Cardiac muscle cell (in vitro differentiated cells and primary cell): ENCODE results near the gene METTL4. TPM values are rescaled to one million over a fixed set of nuclear protein-coding genes. Genes with fewer than 3 reads are reported as not detected.
A peak's percentile ranks its signal among the peaks of the same experiment; 100 is the strongest.

Experiments used
- DNase-seq, 2 donors: peaks; one replicate each; pipeline versions ENCODE4 v3.0.0 to v3.0.0-alpha.2; 2010 to 2017; ENCODE audit warnings: low read depth in 1 of 2, low spot score in 1 of 2
- H3K27ac ChIP-seq: fragments of 200-600 bp; sonication (generic); 2 replicates; pipeline ENCODE4 v1.5.1; 2016
- H3K27me3 ChIP-seq: fragments of 200-600 bp; sonication (generic); 2 replicates; pipeline ENCODE4 v1.6.0; 2016; ENCODE audit warnings: control low read depth
- H3K36me3 ChIP-seq: fragments of 200-600 bp; sonication (generic); 2 replicates; pipeline ENCODE4 v1.5.1; 2016; ENCODE audit warnings: control low read depth
- H3K4me1 ChIP-seq: fragments of 200-600 bp; sonication (generic); 2 replicates; pipeline ENCODE4 v1.8.1; 2017; ENCODE audit warnings: low read depth, mild to moderate bottlenecking, mixed run types
- H3K4me3 ChIP-seq: fragments of 200-600 bp; sonication (generic); 2 replicates; pipeline ENCODE4 v1.5.1; 2016; ENCODE audit warnings: mild to moderate bottlenecking
- H3K9me3 ChIP-seq: fragments of 200-600 bp; sonication (generic); 2 replicates; pipeline ENCODE4 v1.5.1; 2017; ENCODE audit warnings: low read depth, mild to moderate bottlenecking, control low read depth
- polyA plus RNA-seq: library from polyadenylated mRNA; unstranded; fragments of >200 nt; fragmentation: Nextera tagmentation; extraction: Ambion mirVana; gene quantifications from 2 replicates; pipeline ENCODE4 v1.2.1, GENCODE V29; 2016
- total RNA-seq: library from RNA; depleted of rRNA; stranded (reverse); fragments of >200 nt; gene quantifications from 2 replicates; pipeline ENCODE4 v1.2.3, GENCODE V29; 2016
- TF ChIP-seq, protein P1 (sequence below): IDR thresholded peaks from 2 replicates; pipeline ENCODE4 v1.5.1; 2012; ENCODE audit warnings: low read depth, mild to moderate bottlenecking, low read length

METTL4 gene
- total and polyA plus RNA-seq, 2 experiments from 2014 or later: 5.6 to 7.5 TPM

DNA sequence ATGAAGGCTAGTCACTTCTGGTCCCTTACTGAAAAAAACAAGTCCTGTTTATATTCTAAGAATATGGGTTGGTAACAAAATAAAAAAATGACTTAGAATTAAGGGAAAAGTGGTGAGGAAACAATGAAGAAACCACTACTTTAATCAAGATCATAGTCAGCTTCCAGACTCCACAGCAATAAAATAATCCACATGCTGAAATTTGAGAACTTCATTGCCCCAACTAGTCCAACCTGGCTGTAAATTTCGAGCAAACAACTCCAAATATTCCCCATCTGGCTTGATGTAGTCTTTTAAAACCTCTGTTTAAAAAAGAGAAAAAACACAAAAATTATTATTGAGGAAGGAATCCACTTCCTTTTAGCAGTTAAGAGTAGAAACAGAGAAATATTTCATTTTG, 32.5 kb downstream of the METTL4 start:
- TF ChIP-seq, protein P1, sequence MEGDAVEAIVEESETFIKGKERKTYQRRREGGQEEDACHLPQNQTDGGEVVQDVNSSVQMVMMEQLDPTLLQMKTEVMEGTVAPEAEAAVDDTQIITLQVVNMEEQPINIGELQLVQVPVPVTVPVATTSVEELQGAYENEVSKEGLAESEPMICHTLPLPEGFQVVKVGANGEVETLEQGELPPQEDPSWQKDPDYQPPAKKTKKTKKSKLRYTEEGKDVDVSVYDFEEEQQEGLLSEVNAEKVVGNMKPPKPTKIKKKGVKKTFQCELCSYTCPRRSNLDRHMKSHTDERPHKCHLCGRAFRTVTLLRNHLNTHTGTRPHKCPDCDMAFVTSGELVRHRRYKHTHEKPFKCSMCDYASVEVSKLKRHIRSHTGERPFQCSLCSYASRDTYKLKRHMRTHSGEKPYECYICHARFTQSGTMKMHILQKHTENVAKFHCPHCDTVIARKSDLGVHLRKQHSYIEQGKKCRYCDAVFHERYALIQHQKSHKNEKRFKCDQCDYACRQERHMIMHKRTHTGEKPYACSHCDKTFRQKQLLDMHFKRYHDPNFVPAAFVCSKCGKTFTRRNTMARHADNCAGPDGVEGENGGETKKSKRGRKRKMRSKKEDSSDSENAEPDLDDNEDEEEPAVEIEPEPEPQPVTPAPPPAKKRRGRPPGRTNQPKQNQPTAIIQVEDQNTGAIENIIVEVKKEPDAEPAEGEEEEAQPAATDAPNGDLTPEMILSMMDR: no peak
- H3K4me3 ChIP-seq: no peak overlapping the region

DNA sequence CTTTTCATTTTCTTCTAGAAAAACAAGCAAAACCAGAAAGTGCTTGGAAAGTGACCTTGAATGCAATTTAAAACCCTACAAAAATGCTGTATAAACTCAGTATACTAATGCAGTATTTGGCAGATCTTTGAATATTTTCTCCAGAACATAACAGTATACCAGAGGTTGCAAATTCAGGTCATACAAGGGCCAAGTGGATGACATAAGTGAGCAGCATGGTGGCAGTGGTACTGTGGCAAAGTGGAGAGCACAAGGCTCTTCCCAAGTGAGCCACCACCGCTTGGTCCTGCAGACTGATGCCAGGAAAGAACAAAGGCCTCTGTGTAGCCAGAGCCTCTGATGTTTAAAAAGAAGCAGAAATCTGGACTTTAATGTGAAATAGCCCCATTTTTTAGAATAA, 33.1 kb downstream of the METTL4 start:
- Histone ChIP-seq H3K4me3 (no peak overlapping the region), H3K27me3 (no peaks in the 10 kb centered on the region), H3K27ac (no peak overlapping the region), H3K4me1 (no peaks in the 10 kb centered on the region), H3K9me3 (no peaks in the 10 kb centered on the region), H3K36me3 (no peaks in the 10 kb centered on the region)
- TF ChIP-seq, protein P1: no peak
- DNase-seq: no peak

More for the DNA sequence above, 32.5 kb downstream of the METTL4 start:
- peak in 1 of 2 donors; percentile 27 for DNase-seq
- Histone ChIP-seq H3K27ac (no peak overlapping the region), H3K4me1 (no peaks in the 10 kb centered on the region), H3K36me3 (no peaks in the 10 kb centered on the region), H3K9me3 (no peaks in the 10 kb centered on the region), H3K27me3 (no peaks in the 10 kb centered on the region)

DNA sequence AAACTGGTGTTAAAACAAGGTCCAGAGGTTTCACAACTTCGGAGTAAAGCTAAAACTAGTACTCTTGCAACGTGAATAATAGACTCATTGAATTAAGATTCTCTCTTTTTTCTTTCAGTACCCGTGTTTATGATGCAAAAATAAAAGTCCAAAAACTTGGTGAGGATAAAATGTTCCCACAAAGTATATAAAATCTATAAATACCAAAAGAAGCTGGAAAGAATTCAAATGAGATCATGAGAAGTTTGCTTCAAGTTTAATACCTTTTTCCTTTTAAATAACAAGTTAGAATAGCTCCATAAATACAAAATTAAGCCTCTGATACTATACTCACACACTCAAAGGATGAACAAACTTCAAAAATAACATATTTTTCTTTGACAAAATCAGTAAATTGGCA, 34.0 kb downstream of the METTL4 start:
- Histone ChIP-seq H3K27ac (no peak overlapping the region), H3K27me3 (no peaks in the 10 kb centered on the region), H3K36me3 (no peaks in the 10 kb centered on the region), H3K4me1 (no peaks in the 10 kb centered on the region), H3K9me3 (no peaks in the 10 kb centered on the region), H3K4me3 (no peak overlapping the region)
- TF ChIP-seq, protein P1: no peak
- no peak for DNase-seq

DNA sequence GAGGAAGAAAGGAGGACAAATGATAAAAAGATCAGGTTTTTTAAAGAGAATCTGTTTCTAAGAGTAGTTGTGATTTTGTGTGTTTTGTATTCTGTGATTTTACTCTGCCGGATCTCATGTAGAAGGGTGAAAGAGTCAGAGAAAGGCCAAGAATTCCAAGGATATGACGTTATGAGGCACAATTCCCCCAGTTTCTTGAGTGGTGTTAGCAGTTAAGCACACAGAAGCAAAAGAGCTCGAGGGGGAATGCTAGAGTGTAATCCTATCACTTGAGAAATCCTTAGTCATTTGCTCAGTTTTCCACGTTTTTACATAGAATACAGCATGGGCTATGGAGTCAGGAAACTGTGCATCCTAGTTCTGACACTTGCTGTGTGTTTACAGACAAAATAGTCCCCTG, 34.8 kb downstream of the METTL4 start:
- DNase-seq: peak in 1 of 2 donors; percentile 72
- Histone ChIP-seq H3K27me3 (no peaks in the 10 kb centered on the region), H3K27ac (no peak overlapping the region), H3K36me3 (no peaks in the 10 kb centered on the region), H3K4me1 (no peaks in the 10 kb centered on the region), H3K4me3 (no peak overlapping the region), H3K9me3 (no peaks in the 10 kb centered on the region)
- TF ChIP-seq, protein P1: no peak

DNA sequence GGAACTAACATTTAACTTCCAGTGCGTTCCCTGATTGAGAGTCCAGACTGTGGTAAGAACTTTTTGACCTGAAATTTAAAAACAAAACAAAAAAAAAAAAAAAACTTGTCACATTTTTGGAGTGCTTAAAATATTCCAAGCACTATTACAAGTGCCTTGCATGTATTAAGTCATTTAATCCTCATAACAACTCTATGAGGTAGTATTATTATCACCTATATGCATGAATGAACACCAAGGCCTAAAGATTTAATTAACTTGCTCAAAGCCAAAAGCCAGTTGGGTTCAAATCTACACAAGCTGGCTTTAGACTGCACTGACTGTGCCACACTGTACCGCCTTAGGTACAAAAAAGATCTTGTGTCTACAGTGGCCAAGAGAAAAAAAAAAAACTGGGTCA, 35.2 kb downstream of the METTL4 start:
- no peak overlapping the region for H3K27ac ChIP-seq
- H3K4me1 ChIP-seq: no peaks in the 10 kb centered on the region
- DNase-seq: no peak
- TF ChIP-seq, protein P1: no peak
- no peaks in the 10 kb centered on the region for H3K27me3 ChIP-seq
- H3K4me3 ChIP-seq: no peak overlapping the region
- no peaks in the 10 kb centered on the region for H3K36me3 ChIP-seq
- H3K9me3 ChIP-seq: no peaks in the 10 kb centered on the region

DNA sequence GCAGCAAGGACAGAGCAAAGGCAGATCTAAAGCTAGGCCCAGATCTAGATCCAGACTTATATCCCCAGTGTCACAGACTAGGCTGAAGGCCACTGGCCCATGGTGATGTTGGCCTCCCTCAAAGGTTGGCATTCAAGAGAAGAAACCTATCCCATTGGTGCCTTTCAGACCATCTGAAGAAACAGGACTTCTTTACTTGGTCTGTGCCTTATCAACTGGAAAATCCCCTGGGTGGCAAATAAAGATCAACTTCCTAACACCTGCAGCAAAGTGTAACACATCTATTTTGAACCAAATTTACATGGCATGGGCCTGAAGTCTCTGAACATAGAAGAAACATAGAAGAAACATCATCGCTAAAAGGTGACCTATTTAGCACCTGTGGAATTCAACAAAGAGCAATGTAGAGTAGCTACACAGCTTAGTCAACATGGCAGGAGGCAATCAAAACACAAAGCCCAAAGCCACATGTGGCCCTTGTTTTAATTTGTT, 35.8 kb downstream of the METTL4 start:
- Histone ChIP-seq H3K27ac (no peak overlapping the region), H3K9me3 (no peaks in the 10 kb centered on the region), H3K27me3 (no peaks in the 10 kb centered on the region), H3K36me3 (no peaks in the 10 kb centered on the region), H3K4me3 (no peak overlapping the region), H3K4me1 (no peaks in the 10 kb centered on the region)
- TF ChIP-seq, protein P1: no peak
- no peak for DNase-seq
